Effector CD4-positive, alpha-beta T cell (primary cell): ENCODE results near the gene APOA4.
"Not testable (repeated sequence)": the region's sequence is repeated elsewhere in the genome, so short reads cannot be mapped to it uniquely, and the experiment has no call there.

ENCODE experiments used
- DNase-seq: peaks from one replicate; pipeline ENCODE4 v3.0.0-alpha.2; 2020

APOA4 gene

GRCh38 chr11:116847612-116848011 is 24.5 kb upstream of the APOA4 start:
- DNase-seq: no peak

- no peak for DNase-seq
These were observed 21.6 kb upstream of the APOA4 start for GRCh38 chr11:116844722-116845121.

- no peak for DNase-seq
These were observed 20.6 kb upstream of the APOA4 start for GRCh38 chr11:116843661-116844060.

- DNase-seq: no peak
These were observed 19.8 kb upstream of the APOA4 start for GRCh38 chr11:116842909-116843308.

- DNase-seq: no peak
These were observed 19.0 kb upstream of the APOA4 start for GRCh38 chr11:116842117-116842516.

GRCh38 chr11:116840746-116841296 is 17.7 kb upstream of the APOA4 start:
- DNase-seq: no peak

GRCh38 chr11:116840224-116840745 is 17.2 kb upstream of the APOA4 start:
- DNase-seq: no peak

GRCh38 chr11:116838321-116839084 is 15.4 kb upstream of the APOA4 start:
- DNase-seq: no peak

GRCh38 chr11:116837231-116838091 is 14.4 kb upstream of the APOA4 start, which contains the start of gene APOA1:
Gene APOA1 (minus strand): TSS chr11:116837622. CDS start chr11:116837387, 235 bp downstream.
- no peak for DNase-seq

GRCh38 chr11:116836632-116836991 is 13.5 kb upstream of the APOA4 start:
- no peak for DNase-seq

GRCh38 chr11:116835791-116836631 is 12.9 kb upstream of the APOA4 start:
- DNase-seq: peak; percentile 67

- DNase-seq: no peak
These were observed 12.1 kb upstream of the APOA4 start for GRCh38 chr11:116835042-116835772.

GRCh38 chr11:116834535-116835041 is 11.5 kb upstream of the APOA4 start:
- not testable (repeated sequence) for DNase-seq

GRCh38 chr11:116833816-116834534 is 10.9 kb upstream of the APOA4 start:
- DNase-seq: no peak

- DNase-seq: no peak
These were observed 10.3 kb upstream of the APOA4 start for GRCh38 chr11:116833491-116833815.

- DNase-seq: no peak
These were observed 9.5 kb upstream of the APOA4 start for GRCh38 chr11:116832350-116833290.

- DNase-seq: no peak
These were observed 8.8 kb upstream of the APOA4 start for GRCh38 chr11:116831790-116832349.

GRCh38 chr11:116830184-116830912 is 7.2 kb upstream of the APOA4 start:
- DNase-seq: no peak
